Heart right ventricle (tissue), 16 donors: ENCODE results near the gene ANK3. TPM values are rescaled to one million over a fixed set of nuclear protein-coding genes. Genes with fewer than 3 reads are reported as not detected.
"Not testable (repeated sequence)": the region's sequence is repeated elsewhere in the genome, so short reads cannot be mapped to it uniquely, and the experiment has no call there.

Experiments
- ATAC-seq, 8 donors: fragments of 200-7000 bp; cut with Tn5 transposase; one replicate each; pipeline ENCODE4 v1.9.1; 2020; ENCODE audit warnings: mild to moderate bottlenecking in 8 of 8, moderate library complexity in 8 of 8, moderate number of reproducible peaks in 1 of 8
- DNase-seq, 2 donors: peaks; one replicate each; pipeline ENCODE4 v3.0.0-alpha.2; 2020
- H3K27ac ChIP-seq, 10 donors: fragments of 200-600 bp; sonication (generic) in 2 of 10; one replicate each; pipeline versions ENCODE4 v1.5.0 to v1.8.0; 2020 to 2022; ENCODE audit warnings: mild to moderate bottlenecking in 3 of 10
- H3K27me3 ChIP-seq, 7 donors: fragments of 200-600 bp; one replicate each; pipeline ENCODE4 v1.8.0; 2021 to 2022; ENCODE audit warnings: mild to moderate bottlenecking in 2 of 7
- H3K36me3 ChIP-seq, 9 donors: fragments of 200-600 bp; sonication (generic) in 1 of 9; one replicate each; pipeline versions ENCODE4 v1.5.0 to v1.8.0; 2020 to 2022; ENCODE audit warnings: mild to moderate bottlenecking in 2 of 9
- H3K4me1 ChIP-seq, 9 donors: fragments of 200-600 bp; sonication (generic) in 1 of 9; one replicate each; pipeline versions ENCODE4 v1.5.0 to v1.8.0; 2020 to 2022; ENCODE audit warnings: mild to moderate bottlenecking in 4 of 9
- H3K4me3 ChIP-seq, 10 donors: fragments of 200-600 bp; sonication (generic) in 2 of 10; one replicate each; pipeline versions ENCODE4 v1.5.0 to v1.8.0; 2020 to 2022; ENCODE audit warnings: mild to moderate bottlenecking in 7 of 10, moderate library complexity in 2 of 10
- H3K9me3 ChIP-seq, 11 donors: fragments of 200-600 bp in 10 of 11; sonication (generic) in 2 of 11; one replicate each; pipeline versions ENCODE4 v1.5.0 to v1.8.0; 2013 to 2022; ENCODE audit warnings: mild to moderate bottlenecking in 2 of 11, control low read depth in 1 of 11, moderate library complexity in 1 of 11
- WGBS, 2 donors: extraction: QIAGEN DNeasy Blood & Tissue Kit; methylation state at CpG; one replicate each; pipeline ENCODE4 v1.1.7; 2013; ENCODE audit warnings: inconsistent platforms in 1 of 2; 5-methylcytosine and 5-hydroxymethylcytosine counted together
- intact Hi-C, 10 donors: fragments of 100-400 bp; cut with DNase I; formaldehyde crosslinking; loops; one replicate each; pipeline versions ENCODE4 v1.11.1 to v1.14.2; 2022
- polyA plus RNA-seq, 2 donors: library from polyadenylated mRNA; stranded (reverse); fragments of 200-250 nt; gene quantifications; one replicate each; pipeline ENCODE4 v1.2.3, GENCODE V29; 2013
- total RNA-seq, 10 donors: library from RNA; stranded (reverse); fragmentation: NEBNext Ultra II Directional in 3 of 10; extraction: Animal tissue kit (Norgen Biotek cat#: 25700) in 3 of 10; gene quantifications; one replicate each; pipeline versions ENCODE4 v1.2.1 to v1.2.4, GENCODE V29; 2021 to 2023
- TF ChIP-seq, protein P1 (sequence below), 9 donors: fragments of 200-600 bp; sonication (generic) in 2 of 9; IDR thresholded peaks; one replicate each; pipeline versions ENCODE4 v1.5.0 to v1.8.0; 2021 to 2022; ENCODE audit warnings: antibody characterized with exemption in 9 of 9, mild to moderate bottlenecking in 5 of 9, moderate library complexity in 1 of 9
- donor health status: Arrhythmogenic right ventricular cardiomyopathy.
- donor health status: ischemic (EF 13 %, LVEDD 7.1; RV severe dilation, severe dysfunction).
- donor health status: healthy with polysubstance abuse.
- donor health status: DM: no; HTN: yes; CAD: no.
- donor health status: DM: no; HTN: no; CAD: no.
- donor health status: ischemic (EF 25% LVEDD 6.9; RV normal size, moderate dysfunction).
- donor health status: ischemic (EF 25% LVEDD 5.7; RV mildly dilated, moderate dysfunction).
- donor health status: healthy.
- donor health status: DM: yes; HTN: yes; CAD: no.
- donor health status: Ischemic cardiomyopathy.
- donor health status: ischemic (EF 35%, LVEDD 5.7; RV mildly dilated, moderate dysfunction).
- donor health status: nonischemic (EF 11% LVEDD 7.7; RV severe dilation, severe dysfunction).
- donor health status: DM: yes; HTN: yes; CAD: no.
- donor health status: PGD.
- donor health status: ischemic (EF 29% LVEDD 5.4; RV normal size, mild dysfunction).
- donor health status: nonischemic (EF 23%, LVEDD 6.1; RV moderate dilation, normal function).

Gene ANK3
- total and polyA plus RNA-seq, 12 donors, result 34.4 to 287 (median 245) TPM

DNA sequence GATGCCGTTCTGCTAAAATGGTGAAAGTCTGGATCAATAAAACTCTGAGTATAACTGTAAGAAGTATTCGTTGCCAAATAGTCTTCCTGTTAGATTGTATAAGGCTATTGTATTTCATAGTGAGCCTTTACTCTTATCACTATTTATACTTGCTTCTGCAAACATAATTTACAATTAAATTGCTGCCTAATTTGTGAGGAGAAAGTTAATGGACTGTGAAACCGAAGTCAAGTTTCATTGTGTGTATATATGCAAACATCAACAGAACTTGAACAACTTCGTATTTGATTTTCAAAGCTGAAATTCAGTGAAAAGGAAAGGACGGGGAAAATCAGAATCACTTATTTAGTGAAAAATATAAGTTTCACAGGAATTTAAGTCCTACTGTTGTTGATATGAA lies 347.4 kb downstream of the ANK3 start:
- DNase-seq, result no peak
- H3K9me3 ChIP-seq, result no peaks in the 10 kb centered on the region
- TF ChIP-seq, protein P1, sequence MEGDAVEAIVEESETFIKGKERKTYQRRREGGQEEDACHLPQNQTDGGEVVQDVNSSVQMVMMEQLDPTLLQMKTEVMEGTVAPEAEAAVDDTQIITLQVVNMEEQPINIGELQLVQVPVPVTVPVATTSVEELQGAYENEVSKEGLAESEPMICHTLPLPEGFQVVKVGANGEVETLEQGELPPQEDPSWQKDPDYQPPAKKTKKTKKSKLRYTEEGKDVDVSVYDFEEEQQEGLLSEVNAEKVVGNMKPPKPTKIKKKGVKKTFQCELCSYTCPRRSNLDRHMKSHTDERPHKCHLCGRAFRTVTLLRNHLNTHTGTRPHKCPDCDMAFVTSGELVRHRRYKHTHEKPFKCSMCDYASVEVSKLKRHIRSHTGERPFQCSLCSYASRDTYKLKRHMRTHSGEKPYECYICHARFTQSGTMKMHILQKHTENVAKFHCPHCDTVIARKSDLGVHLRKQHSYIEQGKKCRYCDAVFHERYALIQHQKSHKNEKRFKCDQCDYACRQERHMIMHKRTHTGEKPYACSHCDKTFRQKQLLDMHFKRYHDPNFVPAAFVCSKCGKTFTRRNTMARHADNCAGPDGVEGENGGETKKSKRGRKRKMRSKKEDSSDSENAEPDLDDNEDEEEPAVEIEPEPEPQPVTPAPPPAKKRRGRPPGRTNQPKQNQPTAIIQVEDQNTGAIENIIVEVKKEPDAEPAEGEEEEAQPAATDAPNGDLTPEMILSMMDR (IDR thresholded peaks at IDR 0.05), result no peak
- H3K27me3 ChIP-seq, result no peaks in the 10 kb centered on the region
- 47 to 84% methylated on average over 5 of the region's 5 CpGs for WGBS, 2 donors
- peaks cover 0 to 9% (median 0%) of the 10 kb centered on the region in 9 donors for H3K4me1 ChIP-seq
- H3K4me3 ChIP-seq, result no peak overlapping the region
- no peak overlapping the region for H3K27ac ChIP-seq
- peaks cover 0 to 6% (median 0%) of the 10 kb centered on the region in 9 donors for H3K36me3 ChIP-seq
- intact Hi-C loops, result loop anchor here in 2 of 10 donors (10.0 kb wide), 2 partner anchors 177 to 417 kb away; no protein-coding TSS in a partner anchor
- ATAC-seq, result no peak

DNA sequence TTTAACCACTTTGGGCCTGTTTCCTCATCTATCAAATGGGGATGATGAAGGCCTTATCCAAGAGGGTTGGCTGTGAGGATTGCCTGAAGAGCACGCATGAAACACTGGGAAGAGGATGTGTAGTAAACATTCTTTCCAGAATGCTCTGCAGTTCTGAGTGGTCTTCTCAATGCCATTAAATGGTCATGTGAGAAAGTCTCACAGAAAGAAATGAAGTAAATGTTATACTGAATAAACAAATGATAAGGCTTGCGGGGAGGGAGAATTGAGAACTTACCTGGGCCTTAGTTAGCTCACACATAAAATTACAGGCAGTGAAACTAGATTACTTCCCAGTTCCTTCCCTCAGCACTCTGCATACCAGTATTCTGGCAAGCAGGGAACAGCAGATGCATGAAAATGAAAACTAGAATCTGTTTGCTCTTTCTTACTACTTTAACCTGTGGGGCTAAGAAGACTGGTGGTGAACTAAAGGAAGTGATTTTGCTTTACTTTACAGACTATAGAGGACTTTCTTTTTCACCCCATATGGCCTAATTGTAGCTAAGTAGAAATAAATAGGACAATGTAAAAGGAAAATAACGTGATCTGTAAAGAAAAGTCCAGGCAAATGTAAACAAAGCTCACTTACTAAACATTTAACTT lies 348.1 kb downstream of the ANK3 start:
- no peak for ATAC-seq
- TF ChIP-seq, protein P1 (IDR thresholded peaks at IDR 0.05), result no peak
- no peaks in the 10 kb centered on the region for H3K9me3 ChIP-seq
- no peak for DNase-seq
- H3K36me3 ChIP-seq, result peaks cover 0 to 6% (median 0%) of the 10 kb centered on the region in 9 donors
- no peak overlapping the region for H3K27ac ChIP-seq
- intact Hi-C loops, result loop anchor here in 2 of 10 donors (10.0 kb wide), 2 partner anchors 177 to 417 kb away; no protein-coding TSS in a partner anchor
- no peaks in the 10 kb centered on the region for H3K27me3 ChIP-seq
- 80 to 89% methylated on average over 3 of the region's 3 CpGs for WGBS, 2 donors
- peaks cover 0 to 9% (median 0%) of the 10 kb centered on the region in 9 donors for H3K4me1 ChIP-seq
- H3K4me3 ChIP-seq, result no peak overlapping the region

DNA sequence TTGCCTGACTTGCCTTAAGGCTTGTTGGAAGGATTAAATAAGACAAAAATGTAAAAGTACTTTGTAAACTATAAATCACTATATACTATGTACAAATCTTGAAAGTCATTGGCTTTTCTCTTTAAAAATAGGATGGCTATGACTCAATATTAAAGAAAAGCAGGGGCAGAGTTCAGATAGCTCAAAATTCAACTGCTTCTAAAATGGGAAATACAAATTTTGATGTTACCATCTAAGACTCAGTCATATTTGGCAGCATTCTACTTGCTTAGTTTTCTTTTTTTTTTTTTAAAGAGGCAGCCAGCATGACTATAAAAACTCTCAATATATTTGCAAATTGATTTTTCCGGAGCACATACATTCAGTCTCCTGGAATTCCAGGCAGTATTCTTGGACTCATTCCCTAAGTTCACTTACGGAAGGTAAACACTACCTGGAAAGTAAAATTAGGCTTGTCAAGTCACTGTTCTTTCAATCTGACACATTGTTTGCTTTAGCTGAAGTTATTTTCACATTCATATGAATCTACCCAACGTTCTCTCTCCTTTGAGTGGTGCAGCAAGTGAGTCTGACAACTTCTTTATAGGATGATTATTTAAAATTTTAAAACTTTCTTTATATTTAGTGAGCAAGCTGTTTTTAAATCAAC lies 349.5 kb downstream of the ANK3 start:
- Histone ChIP-seq H3K27ac (no peak overlapping the region), H3K36me3 (peaks cover 0 to 6% (median 0%) of the 10 kb centered on the region in 9 donors), H3K4me3 (no peak overlapping the region), H3K4me1 (peaks cover 0 to 9% (median 0%) of the 10 kb centered on the region in 9 donors), H3K9me3 (no peaks in the 10 kb centered on the region), H3K27me3 (no peaks in the 10 kb centered on the region)
- intact Hi-C loops, result loop anchor here in 2 of 10 donors (10.0 kb wide), 2 partner anchors 175 to 415 kb away; no protein-coding TSS in a partner anchor
- no peak for ATAC-seq
- TF ChIP-seq, protein P1 (IDR thresholded peaks at IDR 0.05), result no peak
- DNase-seq, result no peak
- 66 to 69% methylated on average over 3 of the region's 3 CpGs for WGBS, 2 donors

DNA sequence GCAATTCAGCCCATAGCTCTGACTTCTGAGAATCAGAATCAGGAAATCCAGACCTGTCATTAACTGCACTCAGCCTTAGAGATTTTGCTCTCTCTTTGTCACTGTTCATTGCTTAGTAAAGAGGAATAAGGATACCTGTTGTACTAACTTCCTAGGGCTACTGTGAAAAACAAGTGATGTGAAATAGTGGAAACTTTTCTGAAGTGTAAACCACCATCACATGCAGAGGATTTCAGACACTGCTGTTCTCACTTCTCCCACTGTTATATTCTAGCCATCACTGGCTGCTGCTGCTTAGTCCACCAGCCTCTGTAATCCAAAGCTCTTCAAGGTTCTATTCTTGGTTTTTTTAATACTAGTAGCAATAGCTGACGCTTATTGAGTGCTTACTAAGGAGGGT lies 353.7 kb downstream of the ANK3 start:
- intact Hi-C loops, result loop anchor here in 3 of 10 donors (10.0 kb wide), 2 partner anchors 171 to 411 kb away; no protein-coding TSS in a partner anchor
- Histone ChIP-seq H3K36me3 (no peaks in the 10 kb centered on the region), H3K27me3 (no peaks in the 10 kb centered on the region), H3K4me3 (no peak overlapping the region), H3K9me3 (no peaks in the 10 kb centered on the region), H3K27ac (no peak overlapping the region), H3K4me1 (peaks cover 0 to 26% (median 6%) of the 10 kb centered on the region in 9 donors)
- TF ChIP-seq, protein P1 (IDR thresholded peaks at IDR 0.05), result no peak
- ATAC-seq (no peak), DNase-seq (no peak)
- WGBS, 2 donors, result 89 to 100% methylated on average over 1 of the region's 1 CpG

DNA sequence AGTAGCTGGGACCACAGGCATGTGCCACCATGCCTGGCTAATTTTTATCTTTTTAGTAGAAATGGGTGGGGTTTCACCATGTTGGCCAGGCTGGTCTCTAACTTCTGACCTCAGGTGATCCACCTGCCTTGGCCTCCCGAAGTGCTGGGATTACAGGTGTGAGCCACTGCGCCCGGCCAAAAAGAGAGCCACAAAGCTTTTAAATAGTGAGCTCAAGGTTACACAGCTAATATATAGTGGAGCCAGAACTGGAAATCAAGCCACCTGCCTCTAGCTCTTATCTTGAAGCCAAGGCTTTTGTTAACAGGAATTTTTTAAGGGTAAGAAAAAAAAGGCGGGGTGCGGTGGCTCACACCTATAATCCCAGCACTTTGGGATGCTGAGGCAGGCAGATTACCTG lies 354.3 kb downstream of the ANK3 start:
- H3K27me3 ChIP-seq, DNase-seq, H3K27ac ChIP-seq, H3K4me3 ChIP-seq, ATAC-seq, H3K36me3 ChIP-seq, H3K9me3 ChIP-seq: not testable (repeated sequence)
- peaks cover 0 to 27% (median 6%) of the 10 kb centered on the region in 9 donors for H3K4me1 ChIP-seq
- intact Hi-C loops, result loop anchor here in 3 of 10 donors (10.0 kb wide), 2 partner anchors 171 to 411 kb away; no protein-coding TSS in a partner anchor
- 95% methylated on average over 5 of the region's 5 CpGs for WGBS, 2 donors
